GM18951 (cell line): ENCODE results near the gene CLCNKB.

Source experiments
- POLR2A ChIP-seq: IDR thresholded peaks from 4 replicates; pipeline ENCODE4 v1.6.1; 2011; ENCODE audit warnings: mild to moderate bottlenecking; ENCODE audit not compliant: insufficient read length, insufficient read depth; ENCODE audit errors: extremely low read depth
- in situ Hi-C: fragments of 300-500 bp; cut with MboI; formaldehyde crosslinking; loops from one replicate; pipeline ENCODE4 v1.12.0; 2022; ENCODE audit warnings: low sequenced_read_pairs, mixed read lengths, inconsistent platforms; ENCODE audit not compliant: unreplicated experiment

The CLCNKB gene

DNA sequence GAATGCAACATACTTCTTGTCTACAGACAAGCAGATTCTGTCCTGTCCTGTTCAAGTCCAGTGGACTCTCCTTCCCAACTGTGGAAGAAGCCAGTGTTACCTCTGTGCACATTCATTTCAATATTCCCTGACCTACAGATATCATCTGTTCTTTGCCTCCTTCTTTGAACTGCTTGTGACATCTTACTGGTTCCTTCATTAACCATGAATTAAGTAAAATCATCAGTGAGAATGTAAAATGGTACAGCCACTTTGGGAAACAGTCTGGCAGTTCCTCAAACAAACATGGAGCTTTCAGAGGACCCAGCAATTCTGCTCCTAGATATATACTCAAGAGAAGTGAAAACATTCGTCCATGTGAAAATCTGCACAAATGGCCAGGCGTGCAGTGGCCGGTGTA lies 32.7 kb upstream of the CLCNKB start:
- in situ Hi-C loops, result no loop called here
- no peak for TF ChIP-seq POLR2A

DNA sequence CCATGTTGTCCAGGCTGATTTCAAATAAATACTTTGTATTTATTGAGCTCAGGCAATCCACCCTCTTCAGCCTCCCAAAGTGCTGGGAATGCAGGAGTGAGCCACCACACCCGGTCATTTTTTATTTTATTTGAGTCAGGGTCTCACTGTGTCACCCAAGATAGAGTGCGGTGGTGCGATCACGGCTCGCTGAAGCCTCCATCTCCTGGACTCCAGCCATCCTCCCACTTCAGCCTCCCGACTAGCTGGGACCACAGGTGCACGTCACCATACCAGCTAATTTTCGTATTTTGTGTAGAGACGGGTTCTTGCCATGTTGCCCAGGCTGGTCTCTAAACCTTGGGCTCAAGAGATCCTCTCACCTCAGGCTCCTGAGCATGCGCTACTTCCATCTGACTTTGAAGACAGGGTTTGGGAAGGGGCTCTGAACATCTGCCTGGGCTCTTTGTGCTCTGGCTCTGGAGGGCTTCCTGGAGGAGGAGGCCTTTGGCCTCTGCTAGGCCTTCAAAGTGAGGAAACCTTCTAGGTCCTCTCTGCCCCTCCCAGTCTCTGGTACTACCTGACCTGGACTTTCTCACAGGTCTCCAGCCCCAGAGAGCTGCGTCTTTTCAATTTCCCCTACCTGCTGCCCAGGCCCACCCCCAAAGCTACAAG lies 31.5 kb upstream of the CLCNKB start:
- in situ Hi-C loops, result no loop called here
- no peak for TF ChIP-seq POLR2A

DNA sequence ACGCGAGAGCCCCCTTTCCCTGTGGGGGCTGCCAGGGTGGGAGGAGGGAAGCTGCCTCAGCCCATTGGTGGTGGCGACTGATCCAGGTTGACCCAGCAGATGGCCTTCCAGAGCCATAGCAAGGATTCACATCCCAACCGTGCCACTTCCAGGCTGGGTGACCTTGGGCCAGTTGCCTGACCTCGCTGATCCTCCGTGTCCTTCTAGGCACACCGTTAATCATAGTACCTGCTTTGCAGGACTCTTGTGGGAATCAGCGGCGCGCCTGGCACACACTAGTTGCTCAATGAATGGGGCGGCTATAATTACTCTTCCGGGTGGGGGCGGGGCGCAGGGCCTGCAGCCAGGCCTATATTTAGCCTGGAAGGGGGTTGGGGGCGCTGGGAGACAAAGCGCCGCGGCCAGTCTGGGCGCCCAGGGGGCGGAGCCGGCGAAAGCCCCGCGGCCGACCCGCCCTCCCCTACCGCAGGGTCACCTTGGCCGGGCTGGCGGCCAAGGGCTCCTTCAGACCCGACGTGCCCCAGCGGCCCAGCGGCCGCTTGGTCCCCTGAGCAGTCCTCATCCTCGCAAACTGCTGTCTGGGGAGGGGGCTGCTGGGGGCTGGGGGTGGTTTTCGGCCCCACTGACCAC lies 30.9 kb upstream of the CLCNKB start:
- no peak for TF ChIP-seq POLR2A

DNA sequence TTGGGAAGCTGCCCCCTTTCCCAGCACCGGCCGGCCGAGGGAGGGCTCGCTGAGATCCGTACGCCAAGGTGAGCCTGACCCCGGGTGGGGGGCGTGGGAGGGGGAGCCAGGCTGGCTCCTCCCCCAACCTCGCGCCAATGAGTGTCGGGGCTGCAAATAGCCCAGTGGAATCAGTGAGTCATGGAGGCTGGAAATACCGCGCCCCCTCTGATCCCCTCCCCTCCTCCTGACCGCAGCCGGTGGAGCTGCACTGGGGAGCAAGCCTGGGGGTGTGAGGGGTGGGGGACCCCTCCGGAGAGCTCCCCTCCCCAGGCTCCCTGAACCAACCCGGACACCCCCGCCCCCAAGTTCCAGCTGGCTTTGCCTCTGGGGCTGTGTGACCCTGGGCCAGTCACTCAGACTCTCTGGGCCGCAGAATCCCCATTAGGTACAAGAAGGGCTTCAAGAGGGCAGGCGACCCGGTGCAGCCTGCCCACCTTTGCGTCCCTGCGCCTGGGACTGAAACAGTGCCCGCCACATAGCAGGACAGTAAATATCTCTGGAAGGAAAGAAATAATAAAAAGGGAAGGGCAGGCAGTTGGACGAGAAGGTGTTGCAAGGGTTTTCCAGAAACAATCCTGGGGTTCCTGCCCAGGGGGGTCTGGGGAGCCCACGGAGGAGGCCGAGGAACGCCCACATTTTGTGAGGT lies 30.2 kb upstream of the CLCNKB start:
- in situ Hi-C loops, result no loop called here
- no peak for TF ChIP-seq POLR2A

More for the DNA sequence above, 30.9 kb upstream of the CLCNKB start:
- in situ Hi-C loops, result no loop called here

DNA sequence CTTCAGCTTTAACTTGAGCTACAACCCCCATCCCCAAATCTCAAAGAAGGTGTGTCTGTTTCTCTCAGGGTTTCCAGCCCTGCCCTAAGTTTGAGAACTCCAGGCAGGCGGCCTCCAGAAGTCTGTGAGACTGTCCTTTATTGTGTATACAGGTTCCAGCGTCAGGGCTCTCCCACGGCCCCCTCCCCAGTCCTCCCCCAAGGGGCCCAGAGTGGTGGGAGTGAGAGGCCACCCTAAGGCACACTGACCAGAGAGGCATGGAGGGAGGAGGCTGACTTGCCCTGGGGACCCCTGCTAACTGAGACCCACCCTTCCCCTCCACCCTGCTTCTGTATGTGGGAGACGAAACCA lies 29.7 kb upstream of the CLCNKB start:
- TF ChIP-seq POLR2A, result no peak
- in situ Hi-C loops, result no loop called here

DNA sequence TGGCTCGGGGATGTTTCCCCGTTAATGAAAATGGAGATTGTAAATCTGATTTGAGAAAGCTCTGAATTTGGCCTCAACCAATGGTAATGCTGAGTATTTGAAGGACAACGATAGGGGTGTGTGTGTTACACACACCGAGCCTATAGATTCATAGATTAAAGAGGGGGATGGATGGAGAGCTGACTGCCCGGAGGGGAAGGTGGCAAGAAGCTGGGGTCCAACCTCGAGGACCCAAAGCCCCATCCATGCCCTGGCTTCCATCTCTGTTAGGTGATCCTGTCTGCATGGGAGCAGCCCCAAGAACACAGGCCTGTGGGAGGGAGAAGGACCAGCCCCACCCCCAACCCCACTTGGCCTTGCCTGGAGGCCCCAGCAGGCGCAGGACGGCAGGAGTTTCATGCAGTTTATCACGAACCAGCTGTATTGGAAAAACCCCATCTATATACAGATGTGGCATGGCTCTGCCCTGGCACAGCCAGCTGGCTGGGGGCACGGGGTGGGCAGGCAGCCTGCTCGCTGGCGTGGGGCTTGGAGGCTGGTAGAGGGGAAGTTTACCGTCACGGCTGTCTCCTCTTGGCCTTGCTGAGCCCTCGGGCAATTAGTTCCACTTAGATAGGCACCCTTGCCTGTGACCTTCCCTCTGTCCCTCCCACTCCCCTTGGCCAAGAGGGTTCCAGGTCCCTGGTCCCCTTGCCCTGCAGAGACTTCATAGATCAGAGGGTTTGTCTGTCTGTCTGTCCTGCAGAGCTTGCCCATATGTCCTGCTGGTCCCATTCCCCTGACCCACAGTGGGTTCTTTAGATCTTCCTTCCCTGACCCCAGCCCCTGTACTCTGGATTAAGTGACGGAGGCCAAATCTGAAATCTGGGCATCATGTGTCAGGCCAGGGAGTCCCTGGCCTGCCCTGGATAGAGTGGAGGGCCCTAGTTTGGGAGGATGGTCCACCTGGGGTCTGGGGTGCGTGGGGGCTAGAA lies 28.8 kb upstream of the CLCNKB start:
- no peak for TF ChIP-seq POLR2A
- in situ Hi-C loops, result no loop called here

DNA sequence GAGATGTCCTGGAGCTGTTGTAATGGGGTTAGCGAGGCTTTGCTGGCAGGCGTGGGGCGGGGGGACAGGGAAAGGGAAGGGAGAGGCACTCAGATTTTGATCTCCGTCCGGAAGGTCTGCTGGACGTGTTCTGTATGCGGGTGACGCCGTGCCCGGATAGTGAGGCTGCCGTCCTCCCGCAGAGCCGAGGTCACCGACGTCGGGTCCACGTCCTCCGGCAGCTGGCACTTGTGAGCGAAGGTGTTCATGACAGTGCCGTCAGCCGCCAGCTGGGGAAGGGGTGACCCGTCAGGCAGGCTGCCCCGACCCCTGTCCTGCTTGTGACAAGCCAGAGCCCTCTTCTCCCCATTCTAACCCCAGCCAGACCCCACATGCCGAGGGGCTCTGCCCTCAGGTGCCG lies 28.1 kb upstream of the CLCNKB start:
- in situ Hi-C loops, result no loop called here

DNA sequence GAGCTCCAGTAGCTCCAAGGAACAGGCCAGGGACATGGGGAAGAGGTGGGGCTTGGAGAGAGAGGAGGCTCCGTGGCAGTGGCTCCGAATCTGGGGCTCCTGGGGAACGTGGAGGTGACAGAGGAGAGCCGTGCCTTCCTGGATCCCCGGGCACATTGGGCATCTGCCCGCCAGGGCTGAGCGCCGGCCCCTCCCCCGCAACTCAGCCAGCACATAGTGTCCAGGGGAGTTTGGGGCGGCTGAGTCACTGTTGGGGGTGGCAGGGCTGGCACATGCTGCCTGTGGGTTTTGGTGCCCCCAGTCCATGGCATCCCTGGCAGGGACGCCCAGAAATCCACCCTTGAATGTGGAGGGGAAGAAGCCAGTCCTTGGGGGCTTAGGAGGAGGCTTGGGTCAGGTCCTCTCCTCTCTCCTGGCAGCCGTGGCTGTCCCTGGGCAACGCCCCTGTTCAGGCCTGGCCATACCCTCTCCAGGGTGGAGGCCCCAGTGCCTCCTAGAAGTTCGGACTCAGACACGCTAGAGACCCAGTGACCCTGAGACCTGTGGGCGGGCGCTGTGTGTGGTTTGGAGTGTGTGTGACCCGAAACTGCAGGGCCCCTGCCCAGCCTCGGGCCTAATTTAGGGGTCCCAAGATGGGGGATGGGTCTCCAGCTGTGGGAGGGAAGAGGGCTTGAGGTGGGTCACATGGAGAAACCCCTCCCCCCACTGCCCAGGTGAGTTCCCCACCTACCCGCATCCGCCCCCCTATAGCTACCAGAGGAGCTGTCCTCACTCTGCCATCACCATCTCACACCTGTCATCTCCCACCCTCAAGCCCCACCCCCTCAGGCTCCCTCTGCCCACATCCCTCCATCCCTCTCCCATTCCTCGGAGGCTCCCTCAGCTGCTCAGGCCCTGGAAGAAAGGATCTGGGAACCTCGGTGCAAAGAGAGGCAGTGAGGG lies 27.4 kb upstream of the CLCNKB start:
- TF ChIP-seq POLR2A, result no peak
- in situ Hi-C loops, result no loop called here

More for the DNA sequence above, 28.1 kb upstream of the CLCNKB start:
- TF ChIP-seq POLR2A, result no peak

DNA sequence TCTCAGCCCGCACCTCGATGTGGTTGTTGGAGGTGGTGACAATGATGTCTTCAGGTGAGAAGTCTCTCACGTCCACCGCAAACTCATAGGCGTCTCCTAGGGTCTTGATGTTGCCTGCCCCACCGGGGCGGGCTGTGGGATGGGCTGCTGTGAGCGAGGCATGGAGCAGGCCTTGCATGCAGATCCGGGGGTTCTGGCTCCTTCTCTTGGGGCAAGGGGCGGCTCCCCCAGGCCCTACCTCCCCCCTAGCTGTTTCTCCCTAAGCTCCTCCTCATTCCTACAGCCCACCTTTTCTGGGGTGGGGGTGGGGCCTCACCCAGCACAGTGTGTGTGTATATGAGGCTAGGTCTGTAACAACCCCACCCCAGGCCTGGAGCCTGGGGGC lies 26.5 kb upstream of the CLCNKB start:
- in situ Hi-C loops, result no loop called here

DNA sequence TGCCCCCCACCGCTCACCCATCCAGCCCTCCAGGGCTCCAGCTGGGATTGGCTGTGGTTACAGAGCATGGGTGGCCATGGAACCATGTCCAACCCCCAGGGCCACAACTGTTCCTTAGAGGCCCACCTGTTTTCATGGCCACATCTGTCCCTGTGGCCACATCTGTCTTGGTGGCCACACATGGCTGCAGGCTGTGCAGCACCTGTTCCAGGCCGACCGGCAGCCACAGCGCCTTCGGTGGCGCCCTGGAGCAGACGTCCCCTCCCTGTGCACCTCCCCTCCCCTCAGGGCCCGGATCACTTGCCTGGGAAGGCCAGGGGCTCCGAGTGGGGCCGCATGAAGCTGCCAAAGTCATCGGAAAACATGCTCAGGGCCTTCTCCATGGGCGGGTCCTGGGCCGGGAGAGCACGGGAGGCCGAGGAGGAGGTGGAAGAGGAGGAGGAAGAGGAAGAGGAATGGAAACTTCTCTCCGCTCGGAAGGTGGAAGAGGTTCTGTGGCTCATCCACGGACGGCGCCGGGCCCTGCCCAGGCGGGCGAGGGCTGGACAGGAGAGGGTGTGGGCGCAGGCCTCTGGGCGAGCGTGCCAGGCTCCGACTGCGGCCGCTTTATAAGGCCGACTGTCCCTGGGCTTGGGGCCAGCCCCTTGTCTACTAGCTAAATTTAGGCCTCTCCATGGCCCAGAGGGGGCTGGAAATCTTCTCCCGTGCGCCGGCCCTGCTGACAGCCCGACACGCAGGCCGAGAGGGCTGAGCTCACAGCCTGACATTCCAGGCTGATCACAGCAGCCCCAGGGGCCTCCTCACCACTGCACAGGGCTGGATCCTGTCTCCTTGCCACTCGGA lies 25.9 kb upstream of the CLCNKB start, which contains the start of gene HSPB7:
Gene HSPB7 (minus strand): TSS at position 583 of the 843 bp plus-strand sequence. CDS start 80 bp downstream, at position 503.
- in situ Hi-C loops, result no loop called here
- TF ChIP-seq POLR2A, result no peak

More for the DNA sequence above, 26.5 kb upstream of the CLCNKB start:
- no peak for TF ChIP-seq POLR2A

DNA sequence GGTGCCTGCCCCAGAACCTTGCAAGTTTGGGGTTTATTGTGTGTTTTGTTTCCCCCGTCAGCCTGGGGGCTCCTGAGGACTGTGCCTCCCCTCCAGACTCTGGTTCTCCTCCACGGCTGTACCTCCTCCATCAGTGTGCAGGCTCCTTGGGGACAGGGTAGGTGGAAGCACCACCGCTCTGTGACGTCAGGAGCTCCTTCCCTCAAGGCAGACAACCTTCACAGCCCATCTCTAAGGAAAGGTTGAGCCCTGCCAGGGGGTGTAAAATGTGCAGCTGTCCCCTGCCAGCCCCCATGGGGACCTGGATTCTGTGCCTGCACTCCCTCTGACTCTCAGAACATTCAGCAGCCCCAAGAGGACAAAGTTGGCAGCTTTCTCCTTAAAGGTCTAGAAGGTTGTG lies 25.3 kb upstream of the CLCNKB start:
- in situ Hi-C loops, result no loop called here
- no peak for TF ChIP-seq POLR2A
